ENCODE data around the gene UGT2A2.

The UGT2A2 gene

DNA sequence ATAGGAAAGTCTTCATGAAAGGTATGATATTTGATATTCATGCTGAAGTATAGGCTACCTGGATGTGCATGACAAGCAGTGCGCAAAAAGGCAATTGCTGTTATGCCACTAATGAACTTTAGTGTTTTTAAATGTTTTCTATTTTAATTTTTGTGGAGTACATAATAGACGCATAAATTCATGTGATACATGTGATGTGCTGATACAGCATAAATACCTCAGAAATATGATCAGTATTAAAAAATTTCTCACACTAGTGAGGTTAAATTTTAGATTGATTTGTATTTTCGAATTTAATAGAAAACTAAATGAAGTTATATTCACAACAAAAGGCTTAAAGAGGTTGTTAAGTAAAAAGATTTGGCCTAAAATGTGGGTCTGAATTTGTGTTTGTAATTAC lies 11.4 kb upstream of the UGT2A2 start:
- TF ChIP-seq, protein P1, sequence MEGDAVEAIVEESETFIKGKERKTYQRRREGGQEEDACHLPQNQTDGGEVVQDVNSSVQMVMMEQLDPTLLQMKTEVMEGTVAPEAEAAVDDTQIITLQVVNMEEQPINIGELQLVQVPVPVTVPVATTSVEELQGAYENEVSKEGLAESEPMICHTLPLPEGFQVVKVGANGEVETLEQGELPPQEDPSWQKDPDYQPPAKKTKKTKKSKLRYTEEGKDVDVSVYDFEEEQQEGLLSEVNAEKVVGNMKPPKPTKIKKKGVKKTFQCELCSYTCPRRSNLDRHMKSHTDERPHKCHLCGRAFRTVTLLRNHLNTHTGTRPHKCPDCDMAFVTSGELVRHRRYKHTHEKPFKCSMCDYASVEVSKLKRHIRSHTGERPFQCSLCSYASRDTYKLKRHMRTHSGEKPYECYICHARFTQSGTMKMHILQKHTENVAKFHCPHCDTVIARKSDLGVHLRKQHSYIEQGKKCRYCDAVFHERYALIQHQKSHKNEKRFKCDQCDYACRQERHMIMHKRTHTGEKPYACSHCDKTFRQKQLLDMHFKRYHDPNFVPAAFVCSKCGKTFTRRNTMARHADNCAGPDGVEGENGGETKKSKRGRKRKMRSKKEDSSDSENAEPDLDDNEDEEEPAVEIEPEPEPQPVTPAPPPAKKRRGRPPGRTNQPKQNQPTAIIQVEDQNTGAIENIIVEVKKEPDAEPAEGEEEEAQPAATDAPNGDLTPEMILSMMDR (IDR thresholded peaks at IDR 0.05; ENCODE audit: low read depth, low read length), result no peak
- no peak for DNase-seq (ENCODE audit: extremely low read depth, low read depth)

GRCh38 chr4:69649629-69650028 lies 10.2 kb upstream of the UGT2A2 start:
- TF ChIP-seq, protein P1 (IDR thresholded peaks at IDR 0.05; ENCODE audit: low read depth, low read length), result no peak
- no peak for DNase-seq (ENCODE audit: extremely low read depth, low read depth)

- no peak for DNase-seq (ENCODE audit: extremely low read depth, low read depth)
- TF ChIP-seq, protein P1 (IDR thresholded peaks at IDR 0.05; ENCODE audit: low read depth, low read length), result no peak
These were observed 9.8 kb upstream of the UGT2A2 start for GRCh38 chr4:69649207-69649606.

- TF ChIP-seq, protein P1 (IDR thresholded peaks at IDR 0.05; ENCODE audit: low read depth, low read length), result no peak
- no peak for DNase-seq (ENCODE audit: extremely low read depth, low read depth)
These were observed 3.5 kb upstream of the UGT2A2 start for GRCh38 chr4:69642961-69643360.

GRCh38 chr4:69640289-69640688 lies 847 bp upstream of the UGT2A2 start:
- TF ChIP-seq, protein P1 (IDR thresholded peaks at IDR 0.05; ENCODE audit: low read depth, low read length), result no peak

GRCh38 chr4:69617083-69617694 lies 22.3 kb downstream of the UGT2A2 start:
- TF ChIP-seq, protein P1 (IDR thresholded peaks at IDR 0.05; ENCODE audit: low read depth, low read length), result no peak; the same call in none of the 2 replicates
- DNase-seq (ENCODE audit: extremely low read depth, low read depth), result no peak

More at GRCh38 chr4:69640289-69640688, 847 bp upstream of the UGT2A2 start:
- no peak for DNase-seq (ENCODE audit: extremely low read depth, low read depth)

GRCh38 chr4:69610484-69610883 lies 29.0 kb downstream of the UGT2A2 start:
- DNase-seq (ENCODE audit: extremely low read depth, low read depth), result no peak
- TF ChIP-seq, protein P1 (IDR thresholded peaks at IDR 0.05; ENCODE audit: low read depth, low read length), result no peak
